ENCODE measurements around the gene ABHD2.

The ABHD2 gene

DNA sequence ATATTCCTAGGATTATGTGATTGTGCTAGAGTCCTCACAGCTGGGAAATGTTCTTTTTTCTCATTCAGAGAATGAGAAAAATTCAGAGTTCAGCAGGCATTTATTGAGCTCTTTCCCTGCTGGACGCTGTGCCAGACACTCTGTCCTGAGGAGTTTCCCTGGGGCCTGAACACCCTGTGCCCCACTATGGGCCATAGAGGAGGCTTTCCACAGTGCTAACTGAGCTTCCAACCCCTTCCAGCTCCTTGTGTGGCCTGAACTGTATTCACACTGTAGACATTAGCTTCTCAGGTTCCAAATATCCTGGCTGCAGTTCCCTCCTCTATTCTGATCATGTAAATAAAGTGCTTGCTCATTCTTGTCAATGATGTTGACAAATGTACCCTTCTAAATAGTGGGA is 10.0 kb downstream of the ABHD2 start:
- Histone ChIP-seq H3K79me2 (ENCODE audit: control insufficient read depth, low read length) (peaks cover 8% of the 10 kb centered on the region; the same call in 1 of the 2 replicates), H3K27ac (ENCODE audit: low read depth, low read length) (no peak overlapping the region), H3K4me2 (ENCODE audit: low read length) (no peak overlapping the region), H3K27me3 (ENCODE audit: control insufficient read depth, low read length) (no peaks in the 10 kb centered on the region), H3F3A (ENCODE audit: control insufficient read depth, insufficient read depth) (no peaks in the 10 kb centered on the region), H4K20me1 (ENCODE audit: control insufficient read depth, insufficient read depth, low read depth, low read length) (no peaks in the 10 kb centered on the region; the same call in 1 of the 2 replicates), H3K9me3 (ENCODE audit: control insufficient read depth, insufficient read depth, low read length) (no peaks in the 10 kb centered on the region), H3K36me3 (ENCODE audit: control insufficient read depth, low read length) (no peaks in the 10 kb centered on the region), H3K9me2 (replicated peaks; ENCODE audit: control insufficient read depth, low read length) (no peaks in the 10 kb centered on the region), H3K4me1 (ENCODE audit: control insufficient read depth, low read length) (no peaks in the 10 kb centered on the region), H3K4me3 (ENCODE audit: low read length) (no peak overlapping the region)
- TF ChIP-seq EZH2phosphoT487 (IDR thresholded peaks at IDR 0.05; ENCODE audit: borderline replicate concordance, low read length), result no peak

DNA sequence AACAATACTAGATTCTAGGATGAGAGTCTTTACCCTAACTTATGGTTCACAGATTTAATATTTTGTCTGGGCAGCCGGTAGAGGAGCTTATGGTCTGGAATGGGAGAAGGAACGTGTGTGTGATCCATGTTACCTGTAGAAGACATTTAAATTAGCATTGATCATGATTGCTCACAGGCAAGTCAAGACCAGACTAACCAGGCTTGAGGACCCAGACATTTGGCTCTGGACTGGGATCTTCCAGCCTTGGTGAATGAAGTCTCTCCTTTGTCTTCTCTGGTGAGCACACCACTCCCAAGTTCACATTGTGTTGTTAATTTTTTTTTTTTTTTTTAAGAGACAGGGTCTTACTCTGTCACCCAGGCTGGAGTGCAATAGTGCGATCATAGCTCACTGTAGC is 11.7 kb downstream of the ABHD2 start:
- Histone ChIP-seq H3K27ac (ENCODE audit: low read depth, low read length) (no peak overlapping the region), H3K9me2 (replicated peaks; ENCODE audit: control insufficient read depth, low read length) (no peaks in the 10 kb centered on the region), H3K36me3 (ENCODE audit: control insufficient read depth, low read length) (no peaks in the 10 kb centered on the region), H3K4me3 (ENCODE audit: low read length) (no peak overlapping the region), H3K4me1 (ENCODE audit: control insufficient read depth, low read length) (no peaks in the 10 kb centered on the region), H3K9me3 (ENCODE audit: control insufficient read depth, insufficient read depth, low read length) (no peaks in the 10 kb centered on the region), H3K4me2 (ENCODE audit: low read length) (no peak overlapping the region), H3K27me3 (ENCODE audit: control insufficient read depth, low read length) (no peaks in the 10 kb centered on the region), H4K20me1 (ENCODE audit: control insufficient read depth, insufficient read depth, low read depth, low read length) (no peaks in the 10 kb centered on the region; the same call in 1 of the 2 replicates), H3F3A (ENCODE audit: control insufficient read depth, insufficient read depth) (no peaks in the 10 kb centered on the region), H3K79me2 (ENCODE audit: control insufficient read depth, low read length) (peaks cover 8% of the 10 kb centered on the region; the same call in 1 of the 2 replicates)
- TF ChIP-seq, protein P1, sequence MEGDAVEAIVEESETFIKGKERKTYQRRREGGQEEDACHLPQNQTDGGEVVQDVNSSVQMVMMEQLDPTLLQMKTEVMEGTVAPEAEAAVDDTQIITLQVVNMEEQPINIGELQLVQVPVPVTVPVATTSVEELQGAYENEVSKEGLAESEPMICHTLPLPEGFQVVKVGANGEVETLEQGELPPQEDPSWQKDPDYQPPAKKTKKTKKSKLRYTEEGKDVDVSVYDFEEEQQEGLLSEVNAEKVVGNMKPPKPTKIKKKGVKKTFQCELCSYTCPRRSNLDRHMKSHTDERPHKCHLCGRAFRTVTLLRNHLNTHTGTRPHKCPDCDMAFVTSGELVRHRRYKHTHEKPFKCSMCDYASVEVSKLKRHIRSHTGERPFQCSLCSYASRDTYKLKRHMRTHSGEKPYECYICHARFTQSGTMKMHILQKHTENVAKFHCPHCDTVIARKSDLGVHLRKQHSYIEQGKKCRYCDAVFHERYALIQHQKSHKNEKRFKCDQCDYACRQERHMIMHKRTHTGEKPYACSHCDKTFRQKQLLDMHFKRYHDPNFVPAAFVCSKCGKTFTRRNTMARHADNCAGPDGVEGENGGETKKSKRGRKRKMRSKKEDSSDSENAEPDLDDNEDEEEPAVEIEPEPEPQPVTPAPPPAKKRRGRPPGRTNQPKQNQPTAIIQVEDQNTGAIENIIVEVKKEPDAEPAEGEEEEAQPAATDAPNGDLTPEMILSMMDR (IDR thresholded peaks at IDR 0.05; ENCODE audit: low read depth, low read length, poor library complexity, severe bottlenecking), result no peak
- no peak for TF ChIP-seq EZH2phosphoT487 (IDR thresholded peaks at IDR 0.05; ENCODE audit: borderline replicate concordance, low read length)

DNA sequence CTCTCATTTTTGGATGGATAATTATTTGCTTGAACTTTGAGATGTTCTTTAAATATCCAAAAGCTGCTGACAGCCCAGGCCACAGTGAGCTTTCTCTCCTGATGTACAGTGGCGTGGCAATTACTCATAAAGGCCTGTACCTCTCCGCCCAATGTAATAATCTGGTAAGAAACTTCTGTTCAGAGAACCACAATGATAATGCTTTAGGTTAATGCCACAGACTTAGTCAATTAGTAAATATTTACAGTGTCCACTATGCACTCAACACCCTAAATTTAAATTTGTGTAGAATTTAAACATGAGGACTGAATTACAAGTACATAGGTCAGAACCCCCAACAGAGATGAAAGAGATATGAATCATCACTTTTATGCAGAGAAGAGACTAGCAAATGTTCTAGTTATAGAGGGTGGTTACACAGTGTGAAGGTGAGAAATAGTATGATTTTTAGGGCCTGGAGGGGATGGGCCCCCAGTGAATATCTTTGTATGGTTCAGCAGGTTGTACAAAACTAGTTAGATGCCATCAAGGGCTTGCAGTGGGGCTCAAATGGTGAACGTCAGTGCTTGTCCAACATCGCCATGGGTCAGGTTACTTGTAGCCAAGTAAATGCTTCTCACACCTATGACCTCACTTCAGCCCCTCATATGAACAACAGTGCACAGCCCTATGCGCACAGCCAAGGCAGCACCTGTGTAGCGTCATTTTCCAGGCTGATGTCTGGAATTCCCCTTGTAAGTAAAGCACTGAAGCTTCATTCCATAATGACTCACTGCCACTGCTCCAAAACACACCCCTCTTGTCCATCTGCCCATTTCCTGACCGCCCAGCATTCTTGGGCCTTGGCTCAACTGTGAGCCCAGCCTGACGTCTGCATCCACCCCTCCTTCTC is 13.3 kb downstream of the ABHD2 start:
- no peaks in the 10 kb centered on the region for H3K9me2 ChIP-seq (replicated peaks; ENCODE audit: control insufficient read depth, low read length)
- H3K4me2 ChIP-seq (ENCODE audit: low read length), result no peak overlapping the region
- no peak overlapping the region for H3K4me3 ChIP-seq (ENCODE audit: low read length)
- no peaks in the 10 kb centered on the region for H4K20me1 ChIP-seq (ENCODE audit: control insufficient read depth, insufficient read depth, low read depth, low read length)
- no peaks in the 10 kb centered on the region for H3K36me3 ChIP-seq (ENCODE audit: control insufficient read depth, low read length)
- H3F3A ChIP-seq (ENCODE audit: control insufficient read depth, insufficient read depth), result no peaks in the 10 kb centered on the region
- H3K9me3 ChIP-seq (ENCODE audit: control insufficient read depth, insufficient read depth, low read length), result no peaks in the 10 kb centered on the region
- no peaks in the 10 kb centered on the region for H3K79me2 ChIP-seq (ENCODE audit: control insufficient read depth, low read length)
- H3K4me1 ChIP-seq (ENCODE audit: control insufficient read depth, low read length), result no peaks in the 10 kb centered on the region
- TF ChIP-seq, protein P1 (IDR thresholded peaks at IDR 0.05; ENCODE audit: low read depth, low read length, poor library complexity, severe bottlenecking), result no peak
- TF ChIP-seq EZH2phosphoT487 (IDR thresholded peaks at IDR 0.05; ENCODE audit: borderline replicate concordance, low read length), result no peak
- no peaks in the 10 kb centered on the region for H3K27me3 ChIP-seq (ENCODE audit: control insufficient read depth, low read length)
- no peak overlapping the region for H3K27ac ChIP-seq (ENCODE audit: low read depth, low read length)

Measured in DOHH2 (cell line).